ENCODE measurements around the gene UGT1A8. TPM values are rescaled to one million over a fixed set of nuclear protein-coding genes. Genes with fewer than 3 reads are reported as not detected.

The UGT1A8 gene
- total RNA-seq, 1 experiment from 2014 or later = not detected

DNA sequence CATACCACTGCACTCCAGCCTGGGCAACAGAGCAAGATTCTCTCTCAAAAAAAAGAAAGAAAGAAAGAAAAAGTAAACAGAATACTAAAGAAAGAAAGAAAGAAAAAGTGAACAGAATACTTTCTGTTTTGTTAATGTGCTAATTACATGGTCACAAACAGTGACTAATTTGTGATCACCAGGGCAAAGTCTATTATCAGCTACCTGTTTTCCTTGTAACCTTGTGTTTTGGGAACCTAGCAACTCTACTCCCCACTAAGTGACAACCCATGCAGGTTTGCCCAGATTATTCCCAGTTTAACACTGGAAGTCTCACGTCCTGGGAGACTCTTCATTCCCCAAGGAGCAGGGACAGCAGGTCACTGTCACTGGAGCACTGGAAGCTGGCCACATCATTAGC lies 37.6 kb downstream of the UGT1A8 start:
- Histone ChIP-seq H3K4me1 (ENCODE audit: control insufficient read depth in 1 of 2, insufficient read depth in 2 of 2, low read length in 2 of 2) (no peaks in the 10 kb centered on the region), H3K27me3 (ENCODE audit: insufficient read depth, low read length) (peaks cover 7% of the 10 kb centered on the region; the same call in 1 of the 2 replicates), H3K27ac (ENCODE audit: low read depth, low read length) (no peak overlapping the region), H3K79me2 (ENCODE audit: insufficient read depth, low read length) (no peaks in the 10 kb centered on the region), H2AFZ (ENCODE audit: low read depth, low read length, poor library complexity, severe bottlenecking) (no peak overlapping the region), H3K9me3 (ENCODE audit: control insufficient read depth in 1 of 2, insufficient read depth in 1 of 2, low read depth in 1 of 2, low read length in 2 of 2) (no peaks in the 10 kb centered on the region), H3K36me3 (ENCODE audit: control insufficient read depth in 1 of 2, insufficient read depth in 2 of 2, low read length in 2 of 2) (no peaks in the 10 kb centered on the region), H4K20me1 (ENCODE audit: insufficient read depth) (no peaks in the 10 kb centered on the region), H3K9ac (ENCODE audit: low read length) (no peak overlapping the region), H3K9me2 (ENCODE audit: insufficient read depth) (no peaks in the 10 kb centered on the region), H3K4me3 (replicated peaks in 1 of 2; ENCODE audit: low read depth in 1 of 2, low read length in 2 of 2) (no peak overlapping the region), H3K4me2 (ENCODE audit: low read length) (no peak overlapping the region)
- ChIA-PET POLR2A (no interaction called here), RAD21 (ENCODE audit: low non-redundant PET in 1 of 2, low total read pairs in 2 of 2, uncharacterized antibody in 2 of 2, unreplicated experiment in 2 of 2) (no interaction called here), CTCF (no interaction called here)
- no TSS peak for BruUV-seq (replicated peaks)
- TF ChIP-seq, protein P1, sequence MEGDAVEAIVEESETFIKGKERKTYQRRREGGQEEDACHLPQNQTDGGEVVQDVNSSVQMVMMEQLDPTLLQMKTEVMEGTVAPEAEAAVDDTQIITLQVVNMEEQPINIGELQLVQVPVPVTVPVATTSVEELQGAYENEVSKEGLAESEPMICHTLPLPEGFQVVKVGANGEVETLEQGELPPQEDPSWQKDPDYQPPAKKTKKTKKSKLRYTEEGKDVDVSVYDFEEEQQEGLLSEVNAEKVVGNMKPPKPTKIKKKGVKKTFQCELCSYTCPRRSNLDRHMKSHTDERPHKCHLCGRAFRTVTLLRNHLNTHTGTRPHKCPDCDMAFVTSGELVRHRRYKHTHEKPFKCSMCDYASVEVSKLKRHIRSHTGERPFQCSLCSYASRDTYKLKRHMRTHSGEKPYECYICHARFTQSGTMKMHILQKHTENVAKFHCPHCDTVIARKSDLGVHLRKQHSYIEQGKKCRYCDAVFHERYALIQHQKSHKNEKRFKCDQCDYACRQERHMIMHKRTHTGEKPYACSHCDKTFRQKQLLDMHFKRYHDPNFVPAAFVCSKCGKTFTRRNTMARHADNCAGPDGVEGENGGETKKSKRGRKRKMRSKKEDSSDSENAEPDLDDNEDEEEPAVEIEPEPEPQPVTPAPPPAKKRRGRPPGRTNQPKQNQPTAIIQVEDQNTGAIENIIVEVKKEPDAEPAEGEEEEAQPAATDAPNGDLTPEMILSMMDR (IDR thresholded peaks at IDR 0.05 in 2 of 3, conservative IDR thresholded peaks at IDR 0.05 in 1 of 3; ENCODE audit: borderline replicate concordance in 1 of 3, insufficient read depth in 1 of 3, low read depth in 2 of 3, low read length in 2 of 3) = no peak
- TF ChIP-seq ELF1 (IDR thresholded peaks at IDR 0.05; ENCODE audit: borderline replicate concordance, low read depth) (no peak), FOSL1 (IDR thresholded peaks at IDR 0.05; ENCODE audit: low read depth) (no peak), POLR2AphosphoS5 (IDR thresholded peaks at IDR 0.05; ENCODE audit: low read depth, low read length) (no peak), ZFX (IDR thresholded peaks at IDR 0.05) (no peak), SRF (IDR thresholded peaks at IDR 0.05; ENCODE audit: low read depth) (no peak), TCF7L2 (IDR thresholded peaks at IDR 0.05; ENCODE audit: borderline replicate concordance, extremely low read depth, insufficient read depth, insufficient read length) (no peak), EGR1 (IDR thresholded peaks at IDR 0.05; ENCODE audit: low read depth) (no peak), EZH2phosphoT487 (IDR thresholded peaks at IDR 0.05; ENCODE audit: borderline replicate concordance) (no peak), POLR2A (IDR thresholded peaks at IDR 0.05; ENCODE audit: borderline replicate concordance, extremely low read depth, insufficient read depth, insufficient read length) (no peak), CEBPB (IDR thresholded peaks at IDR 0.05; ENCODE audit: low read depth) (no peak), SP1 (IDR thresholded peaks at IDR 0.05; ENCODE audit: low read depth) (no peak), SIN3A (IDR thresholded peaks at IDR 0.05; ENCODE audit: low read depth) (no peak), YY1 (IDR thresholded peaks at IDR 0.05; ENCODE audit: extremely low read depth, insufficient replicate concordance, low read depth, low read length) (no peak)
- TF ChIP-seq, protein P2, sequence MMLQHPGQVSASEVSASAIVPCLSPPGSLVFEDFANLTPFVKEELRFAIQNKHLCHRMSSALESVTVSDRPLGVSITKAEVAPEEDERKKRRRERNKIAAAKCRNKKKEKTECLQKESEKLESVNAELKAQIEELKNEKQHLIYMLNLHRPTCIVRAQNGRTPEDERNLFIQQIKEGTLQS (IDR thresholded peaks at IDR 0.05) = no peak
- TF ChIP-seq, protein P3, sequence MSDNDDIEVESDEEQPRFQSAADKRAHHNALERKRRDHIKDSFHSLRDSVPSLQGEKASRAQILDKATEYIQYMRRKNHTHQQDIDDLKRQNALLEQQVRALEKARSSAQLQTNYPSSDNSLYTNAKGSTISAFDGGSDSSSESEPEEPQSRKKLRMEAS (IDR thresholded peaks at IDR 0.05) = no peak
- TF ChIP-seq, protein P4, sequence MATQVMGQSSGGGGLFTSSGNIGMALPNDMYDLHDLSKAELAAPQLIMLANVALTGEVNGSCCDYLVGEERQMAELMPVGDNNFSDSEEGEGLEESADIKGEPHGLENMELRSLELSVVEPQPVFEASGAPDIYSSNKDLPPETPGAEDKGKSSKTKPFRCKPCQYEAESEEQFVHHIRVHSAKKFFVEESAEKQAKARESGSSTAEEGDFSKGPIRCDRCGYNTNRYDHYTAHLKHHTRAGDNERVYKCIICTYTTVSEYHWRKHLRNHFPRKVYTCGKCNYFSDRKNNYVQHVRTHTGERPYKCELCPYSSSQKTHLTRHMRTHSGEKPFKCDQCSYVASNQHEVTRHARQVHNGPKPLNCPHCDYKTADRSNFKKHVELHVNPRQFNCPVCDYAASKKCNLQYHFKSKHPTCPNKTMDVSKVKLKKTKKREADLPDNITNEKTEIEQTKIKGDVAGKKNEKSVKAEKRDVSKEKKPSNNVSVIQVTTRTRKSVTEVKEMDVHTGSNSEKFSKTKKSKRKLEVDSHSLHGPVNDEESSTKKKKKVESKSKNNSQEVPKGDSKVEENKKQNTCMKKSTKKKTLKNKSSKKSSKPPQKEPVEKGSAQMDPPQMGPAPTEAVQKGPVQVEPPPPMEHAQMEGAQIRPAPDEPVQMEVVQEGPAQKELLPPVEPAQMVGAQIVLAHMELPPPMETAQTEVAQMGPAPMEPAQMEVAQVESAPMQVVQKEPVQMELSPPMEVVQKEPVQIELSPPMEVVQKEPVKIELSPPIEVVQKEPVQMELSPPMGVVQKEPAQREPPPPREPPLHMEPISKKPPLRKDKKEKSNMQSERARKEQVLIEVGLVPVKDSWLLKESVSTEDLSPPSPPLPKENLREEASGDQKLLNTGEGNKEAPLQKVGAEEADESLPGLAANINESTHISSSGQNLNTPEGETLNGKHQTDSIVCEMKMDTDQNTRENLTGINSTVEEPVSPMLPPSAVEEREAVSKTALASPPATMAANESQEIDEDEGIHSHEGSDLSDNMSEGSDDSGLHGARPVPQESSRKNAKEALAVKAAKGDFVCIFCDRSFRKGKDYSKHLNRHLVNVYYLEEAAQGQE (IDR thresholded peaks at IDR 0.05; ENCODE audit: low read depth) = no peak
- TF ChIP-seq, protein P5, sequence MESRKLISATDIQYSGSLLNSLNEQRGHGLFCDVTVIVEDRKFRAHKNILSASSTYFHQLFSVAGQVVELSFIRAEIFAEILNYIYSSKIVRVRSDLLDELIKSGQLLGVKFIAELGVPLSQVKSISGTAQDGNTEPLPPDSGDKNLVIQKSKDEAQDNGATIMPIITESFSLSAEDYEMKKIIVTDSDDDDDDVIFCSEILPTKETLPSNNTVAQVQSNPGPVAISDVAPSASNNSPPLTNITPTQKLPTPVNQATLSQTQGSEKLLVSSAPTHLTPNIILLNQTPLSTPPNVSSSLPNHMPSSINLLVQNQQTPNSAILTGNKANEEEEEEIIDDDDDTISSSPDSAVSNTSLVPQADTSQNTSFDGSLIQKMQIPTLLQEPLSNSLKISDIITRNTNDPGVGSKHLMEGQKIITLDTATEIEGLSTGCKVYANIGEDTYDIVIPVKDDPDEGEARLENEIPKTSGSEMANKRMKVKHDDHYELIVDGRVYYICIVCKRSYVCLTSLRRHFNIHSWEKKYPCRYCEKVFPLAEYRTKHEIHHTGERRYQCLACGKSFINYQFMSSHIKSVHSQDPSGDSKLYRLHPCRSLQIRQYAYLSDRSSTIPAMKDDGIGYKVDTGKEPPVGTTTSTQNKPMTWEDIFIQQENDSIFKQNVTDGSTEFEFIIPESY (IDR thresholded peaks at IDR 0.05; ENCODE audit: extremely low read depth, insufficient replicate concordance, low read length) = no peak
- no peak for DNase-seq (ENCODE audit: low read depth, low spot score)
- no peak for ATAC-seq
- intact Hi-C loops (cut with micrococcal nuclease) = no loop called here
